GM11168 (cell line): ENCODE data around the gene IGSF22.
"Not testable (repeated sequence)": the region's sequence is repeated elsewhere in the genome, so short reads cannot be mapped to it uniquely, and the experiment has no call there.

Experiments
- in situ Hi-C: fragments of 300-500 bp; cut with MboI; formaldehyde crosslinking; loops from one replicate; pipeline ENCODE4 v1.12.0; 2022; ENCODE audit warnings: low sequenced_read_pairs; ENCODE audit not compliant: unreplicated experiment

The IGSF22 gene

GRCh38 chr11:18698341-18699268 lies 27.4 kb downstream of the IGSF22 start, which contains the start of gene TMEM86A:
Gene TMEM86A, plus strand, starts transcription at chr11:18698779. Its CDS starts 108 bp downstream, at chr11:18698887.
- in situ Hi-C loops, result no loop called here

- in situ Hi-C loops, result no loop called here
These were observed 28.4 kb downstream of the IGSF22 start for GRCh38 chr11:18697576-18697975.

GRCh38 chr11:18696638-18697225 lies 29.3 kb downstream of the IGSF22 start:
- in situ Hi-C loops, result no loop called here

- in situ Hi-C loops, result no loop called here
These were observed 32.8 kb downstream of the IGSF22 start for GRCh38 chr11:18692941-18693760.

GRCh38 chr11:18691467-18692140 lies 34.4 kb downstream of the IGSF22 start:
- in situ Hi-C loops, result not testable (repeated sequence)

- in situ Hi-C loops, result no loop called here
These were observed 41.7 kb downstream of the IGSF22 start for GRCh38 chr11:18684267-18684666.

GRCh38 chr11:18682466-18682865 lies 43.5 kb downstream of the IGSF22 start:
- in situ Hi-C loops, result no loop called here

GRCh38 chr11:18681949-18682348 lies 44.0 kb downstream of the IGSF22 start:
- in situ Hi-C loops, result not testable (repeated sequence)

GRCh38 chr11:18677560-18677959 lies 48.4 kb downstream of the IGSF22 start:
- in situ Hi-C loops, result no loop called here

GRCh38 chr11:18676803-18677202 lies 49.2 kb downstream of the IGSF22 start:
- in situ Hi-C loops, result no loop called here

- in situ Hi-C loops, result not testable (repeated sequence)
These were observed 53.8 kb downstream of the IGSF22 start for GRCh38 chr11:18672209-18672608.

- in situ Hi-C loops, result no loop called here
These were observed 54.7 kb downstream of the IGSF22 start for GRCh38 chr11:18671246-18671645.

- in situ Hi-C loops, result no loop called here
These were observed 56.3 kb downstream of the IGSF22 start for GRCh38 chr11:18669711-18670110.

- in situ Hi-C loops, result no loop called here
These were observed 56.8 kb downstream of the IGSF22 start for GRCh38 chr11:18669219-18669596.

GRCh38 chr11:18668131-18668530 lies 57.9 kb downstream of the IGSF22 start:
- in situ Hi-C loops, result no loop called here

- in situ Hi-C loops, result not testable (repeated sequence)
These were observed 60.6 kb downstream of the IGSF22 start for GRCh38 chr11:18665353-18665872.

- in situ Hi-C loops, result no loop called here
These were observed 68.3 kb downstream of the IGSF22 start for GRCh38 chr11:18657673-18658072.
